GM12878 (cell line): ENCODE data around the gene CAMKMT. TPM values are rescaled to one million over a fixed set of nuclear protein-coding genes. Genes with fewer than 3 reads are reported as not detected.

ENCODE experiments used
- ATF7 ChIP-seq: fragments of 450-650 bp; IDR thresholded peaks from 2 replicates; pipeline ENCODE4 v1.6.1; 2016; ENCODE audit warnings: low read depth, mild to moderate bottlenecking
- BACH1 ChIP-seq: fragments of 450-650 bp; IDR thresholded peaks from 2 replicates; pipeline ENCODE4 v1.6.1; 2017; ENCODE audit warnings: mild to moderate bottlenecking, borderline replicate concordance
- BHLHE40 ChIP-seq, 2 experiments: fragments of 450-650 bp in 1 of 2; IDR thresholded peaks; 2 replicates each; pipeline ENCODE4 v1.6.1; 2011 to 2017; ENCODE audit warnings: low read depth in 2 of 2, borderline replicate concordance in 1 of 2, improper control_type of control experiment in 1 of 2, low read length in 1 of 2, mild to moderate bottlenecking in 1 of 2
- CBX3 ChIP-seq: fragments of 200-600 bp; sonication (generic); IDR thresholded peaks from 2 replicates; pipeline ENCODE4 v1.6.1; 2016; ENCODE audit warnings: low read depth, borderline replicate concordance
- CREB1 ChIP-seq: IDR thresholded peaks from 2 replicates; pipeline ENCODE4 v1.6.1; 2012; ENCODE audit warnings: low read depth, mild to moderate bottlenecking, inconsistent platforms
- EP300 ChIP-seq, 2 experiments: fragments of 150-350 bp in 1 of 2; IDR thresholded peaks; 2 replicates each; pipeline ENCODE4 v1.6.1; 2011 to 2012; ENCODE audit warnings: low read depth in 2 of 2, low read length in 2 of 2, borderline replicate concordance in 1 of 2, improper control_type of control experiment in 1 of 2, inconsistent platforms in 1 of 2; ENCODE audit not compliant: control insufficient read depth in 1 of 2
- IKZF1 ChIP-seq: fragments of 450-650 bp; conservative IDR thresholded peaks from 2 replicates; pipeline ENCODE4 v1.6.1; 2017; ENCODE audit warnings: antibody characterized with exemption, mild to moderate bottlenecking
- IKZF2 ChIP-seq, 2 experiments: fragments of 450-650 bp; IDR thresholded peaks; 2 replicates each; pipeline ENCODE4 v1.6.1; 2017; ENCODE audit warnings: mild to moderate bottlenecking in 2 of 2, moderate library complexity in 2 of 2
- IRF4 ChIP-seq: IDR thresholded peaks from 2 replicates; pipeline ENCODE4 v1.6.1; 2011; ENCODE audit warnings: low read depth, low read length
- JUNB ChIP-seq: IDR thresholded peaks from 2 replicates; pipeline ENCODE4 v1.6.1; 2016; ENCODE audit warnings: antibody characterized with exemption, mild to moderate bottlenecking
- SPI1 ChIP-seq: IDR thresholded peaks from 2 replicates; pipeline ENCODE4 v1.6.1; 2011; ENCODE audit warnings: low read depth, mild to moderate bottlenecking, low read length, moderate library complexity, borderline replicate concordance; ENCODE audit not compliant: insufficient read depth
- ZBED1 ChIP-seq: IDR thresholded peaks from 2 replicates; pipeline ENCODE4 v1.6.1; 2016; ENCODE audit warnings: borderline replicate concordance
- polyA plus RNA-seq, 11 experiments: library from polyadenylated mRNA; depleted of rRNA in 4 of 11; unstranded in 6 of 11; stranded (reverse) in 5 of 11; fragments of >200 nt; fragmentation: Nextera tagmentation in 4 of 11; fragmentation: Illumina TruSeq in 1 of 11; extraction: Ambion mirVana in 4 of 11; extraction: Trizol in 1 of 11; gene quantifications; 1 replicate in 1 of 11; 2 replicates in 10 of 11; pipeline versions ENCODE4 v1.2.1 to v1.2.3, GENCODE V29; 2011 to 2016; ENCODE audit warnings: inconsistent platforms in 2 of 11, missing spikeins in 2 of 11, low read depth in 1 of 11
- total RNA-seq, 4 experiments: library from RNA; depleted of rRNA in 3 of 4; stranded (reverse); fragments of >200 nt in 3 of 4; fragmentation: Illumina TruSeq in 1 of 4; extraction: Trizol in 1 of 4; gene quantifications; 2 replicates each; pipeline versions ENCODE4 v1.2.1 to v1.2.3, GENCODE V29; 2013 to 2021
- TF ChIP-seq, protein P1 (sequence below): fragments of 450-650 bp; IDR thresholded peaks from 2 replicates; pipeline ENCODE4 v1.6.1; 2018; ENCODE audit warnings: mild to moderate bottlenecking, low read depth, moderate library complexity; ENCODE audit not compliant: partially characterized antibody
- TF ChIP-seq, protein P2 (sequence below): IDR thresholded peaks from 2 replicates; pipeline ENCODE4 v1.6.1; 2012; ENCODE audit warnings: low read length, inconsistent platforms
- TF ChIP-seq, protein P3 (sequence below): fragments of 450-650 bp; IDR thresholded peaks from 2 replicates; pipeline ENCODE4 v1.6.1; 2017; ENCODE audit warnings: low read depth, mild to moderate bottlenecking, moderate library complexity
- TF ChIP-seq, protein P4 (sequence below): fragments of 450-650 bp; IDR thresholded peaks from 2 replicates; pipeline ENCODE4 v1.6.1; 2017; ENCODE audit warnings: mild to moderate bottlenecking, low read depth, inconsistent platforms; ENCODE audit not compliant: poor library complexity, severe bottlenecking

The CAMKMT gene
- total and polyA plus RNA-seq, 10 of the 15 experiments (the other 5 are each of a cell fraction or from before 2014, with no cell fraction given) = 2.7 to 16.0 (median 11.8) TPM

DNA sequence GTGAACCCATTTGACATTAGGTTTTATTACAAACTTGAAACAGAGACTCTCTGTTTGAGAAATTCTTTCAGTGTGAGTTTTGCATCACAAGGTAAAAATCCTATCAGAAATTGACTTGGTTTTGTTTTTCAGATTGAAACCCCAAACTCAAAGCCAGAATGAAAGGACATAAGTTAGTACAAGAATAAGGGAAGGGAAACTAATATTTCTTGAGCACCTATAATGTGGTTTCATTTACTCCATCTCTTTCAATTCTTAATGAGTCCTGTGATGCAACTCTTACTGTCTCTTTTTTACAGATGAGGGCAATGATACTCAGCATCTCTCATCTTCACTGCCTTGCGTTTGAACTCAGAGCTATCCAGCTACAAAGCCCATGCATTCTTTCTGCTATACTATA lies 369.8 kb downstream of the CAMKMT start (continued):
- TF ChIP-seq BHLHE40 (IDR thresholded peaks at IDR 0.05; ENCODE audit: borderline replicate concordance in 1 of 2, low read depth in 2 of 2, low read length in 1 of 2) (peak in 1 of 2 experiments; percentile 27; a peak in 1 of 4 replicates), IRF4 (0 out of 2 replicates have a peak, but pooled peaks have one; percentile 48), CREB1 (peak; percentile 63; the same call in 1 of the 2 replicates), CBX3 (no peak), SPI1 (peak; percentile 84), IKZF2 (IDR thresholded peaks at IDR 0.05) (peak; percentile 79 to 85; a peak in 3 of 4 replicates), IKZF1 (0 out of 2 replicates have a peak, but pooled peaks have one; percentile 42), ZBED1 (no peak), ATF7 (peak; percentile 79), BACH1 (peak; percentile 27; the same call in 1 of the 2 replicates), JUNB (peak; percentile 81), EP300 (IDR thresholded peaks at IDR 0.05; ENCODE audit: borderline replicate concordance in 1 of 2, control insufficient read depth in 1 of 2, low read depth in 2 of 2, low read length in 2 of 2) (peak; percentile 80 to 94)
- TF ChIP-seq, protein P1, sequence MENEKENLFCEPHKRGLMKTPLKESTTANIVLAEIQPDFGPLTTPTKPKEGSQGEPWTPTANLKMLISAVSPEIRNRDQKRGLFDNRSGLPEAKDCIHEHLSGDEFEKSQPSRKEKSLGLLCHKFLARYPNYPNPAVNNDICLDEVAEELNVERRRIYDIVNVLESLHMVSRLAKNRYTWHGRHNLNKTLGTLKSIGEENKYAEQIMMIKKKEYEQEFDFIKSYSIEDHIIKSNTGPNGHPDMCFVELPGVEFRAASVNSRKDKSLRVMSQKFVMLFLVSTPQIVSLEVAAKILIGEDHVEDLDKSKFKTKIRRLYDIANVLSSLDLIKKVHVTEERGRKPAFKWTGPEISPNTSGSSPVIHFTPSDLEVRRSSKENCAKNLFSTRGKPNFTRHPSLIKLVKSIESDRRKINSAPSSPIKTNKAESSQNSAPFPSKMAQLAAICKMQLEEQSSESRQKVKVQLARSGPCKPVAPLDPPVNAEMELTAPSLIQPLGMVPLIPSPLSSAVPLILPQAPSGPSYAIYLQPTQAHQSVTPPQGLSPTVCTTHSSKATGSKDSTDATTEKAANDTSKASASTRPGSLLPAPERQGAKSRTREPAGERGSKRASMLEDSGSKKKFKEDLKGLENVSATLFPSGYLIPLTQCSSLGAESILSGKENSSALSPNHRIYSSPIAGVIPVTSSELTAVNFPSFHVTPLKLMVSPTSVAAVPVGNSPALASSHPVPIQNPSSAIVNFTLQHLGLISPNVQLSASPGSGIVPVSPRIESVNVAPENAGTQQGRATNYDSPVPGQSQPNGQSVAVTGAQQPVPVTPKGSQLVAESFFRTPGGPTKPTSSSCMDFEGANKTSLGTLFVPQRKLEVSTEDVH = no peak
- TF ChIP-seq, protein P2, sequence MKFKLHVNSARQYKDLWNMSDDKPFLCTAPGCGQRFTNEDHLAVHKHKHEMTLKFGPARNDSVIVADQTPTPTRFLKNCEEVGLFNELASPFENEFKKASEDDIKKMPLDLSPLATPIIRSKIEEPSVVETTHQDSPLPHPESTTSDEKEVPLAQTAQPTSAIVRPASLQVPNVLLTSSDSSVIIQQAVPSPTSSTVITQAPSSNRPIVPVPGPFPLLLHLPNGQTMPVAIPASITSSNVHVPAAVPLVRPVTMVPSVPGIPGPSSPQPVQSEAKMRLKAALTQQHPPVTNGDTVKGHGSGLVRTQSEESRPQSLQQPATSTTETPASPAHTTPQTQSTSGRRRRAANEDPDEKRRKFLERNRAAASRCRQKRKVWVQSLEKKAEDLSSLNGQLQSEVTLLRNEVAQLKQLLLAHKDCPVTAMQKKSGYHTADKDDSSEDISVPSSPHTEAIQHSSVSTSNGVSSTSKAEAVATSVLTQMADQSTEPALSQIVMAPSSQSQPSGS = peak; percentile 67
- TF ChIP-seq, protein P3, sequence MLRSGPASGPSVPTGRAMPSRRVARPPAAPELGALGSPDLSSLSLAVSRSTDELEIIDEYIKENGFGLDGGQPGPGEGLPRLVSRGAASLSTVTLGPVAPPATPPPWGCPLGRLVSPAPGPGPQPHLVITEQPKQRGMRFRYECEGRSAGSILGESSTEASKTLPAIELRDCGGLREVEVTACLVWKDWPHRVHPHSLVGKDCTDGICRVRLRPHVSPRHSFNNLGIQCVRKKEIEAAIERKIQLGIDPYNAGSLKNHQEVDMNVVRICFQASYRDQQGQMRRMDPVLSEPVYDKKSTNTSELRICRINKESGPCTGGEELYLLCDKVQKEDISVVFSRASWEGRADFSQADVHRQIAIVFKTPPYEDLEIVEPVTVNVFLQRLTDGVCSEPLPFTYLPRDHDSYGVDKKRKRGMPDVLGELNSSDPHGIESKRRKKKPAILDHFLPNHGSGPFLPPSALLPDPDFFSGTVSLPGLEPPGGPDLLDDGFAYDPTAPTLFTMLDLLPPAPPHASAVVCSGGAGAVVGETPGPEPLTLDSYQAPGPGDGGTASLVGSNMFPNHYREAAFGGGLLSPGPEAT = peak; percentile 75; the same call in 1 of the 2 replicates
- TF ChIP-seq, protein P4, sequence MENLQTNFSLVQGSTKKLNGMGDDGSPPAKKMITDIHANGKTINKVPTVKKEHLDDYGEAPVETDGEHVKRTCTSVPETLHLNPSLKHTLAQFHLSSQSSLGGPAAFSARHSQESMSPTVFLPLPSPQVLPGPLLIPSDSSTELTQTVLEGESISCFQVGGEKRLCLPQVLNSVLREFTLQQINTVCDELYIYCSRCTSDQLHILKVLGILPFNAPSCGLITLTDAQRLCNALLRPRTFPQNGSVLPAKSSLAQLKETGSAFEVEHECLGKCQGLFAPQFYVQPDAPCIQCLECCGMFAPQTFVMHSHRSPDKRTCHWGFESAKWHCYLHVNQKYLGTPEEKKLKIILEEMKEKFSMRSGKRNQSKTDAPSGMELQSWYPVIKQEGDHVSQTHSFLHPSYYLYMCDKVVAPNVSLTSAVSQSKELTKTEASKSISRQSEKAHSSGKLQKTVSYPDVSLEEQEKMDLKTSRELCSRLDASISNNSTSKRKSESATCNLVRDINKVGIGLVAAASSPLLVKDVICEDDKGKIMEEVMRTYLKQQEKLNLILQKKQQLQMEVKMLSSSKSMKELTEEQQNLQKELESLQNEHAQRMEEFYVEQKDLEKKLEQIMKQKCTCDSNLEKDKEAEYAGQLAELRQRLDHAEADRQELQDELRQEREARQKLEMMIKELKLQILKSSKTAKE = peak; percentile 82
